HG02884 (cell line): ENCODE results near the gene NANOS2.
A peak's percentile ranks its signal among the peaks of the same experiment; 100 is the strongest.
"Not testable (repeated sequence)": the region's sequence is repeated elsewhere in the genome, so short reads cannot be mapped to it uniquely, and the experiment has no call there.

Experiments used
- ATAC-seq: cut with Tn5 transposase; IDR thresholded peaks from one replicate; pipeline ENCODE4 v1.9.1; 2021; ENCODE audit warnings: mild to moderate bottlenecking, moderate library complexity; ENCODE audit not compliant: unreplicated experiment

Gene NANOS2

GRCh38 chr19:45895983-45896599 is 18.5 kb downstream of the NANOS2 start:
- not testable (repeated sequence) for ATAC-seq

GRCh38 chr19:45895519-45895972 is 19.0 kb downstream of the NANOS2 start:
- no peak for ATAC-seq

- no peak for ATAC-seq
Observed at GRCh38 chr19:45890877-45891276, 23.7 kb downstream of the NANOS2 start.

- no peak for ATAC-seq
Observed at GRCh38 chr19:45889210-45889885, 25.2 kb downstream of the NANOS2 start.

GRCh38 chr19:45887200-45887710 is 27.3 kb downstream of the NANOS2 start:
- no peak for ATAC-seq

- ATAC-seq: peak; percentile 48
Observed at GRCh38 chr19:45886427-45887199, 28.0 kb downstream of the NANOS2 start.

GRCh38 chr19:45885556-45886426 is 28.8 kb downstream of the NANOS2 start, which contains the start of gene IRF2BP1:
Gene IRF2BP1 (minus strand): TSS chr19:45886141. CDS start chr19:45885774, 367 bp downstream.
- ATAC-seq: peak; percentile 42

GRCh38 chr19:45884682-45885555 is 29.7 kb downstream of the NANOS2 start:
- peak; percentile 3 for ATAC-seq

- no peak for ATAC-seq
Observed at GRCh38 chr19:45883881-45884681, 30.5 kb downstream of the NANOS2 start.

GRCh38 chr19:45883586-45883880 is 31.0 kb downstream of the NANOS2 start:
- no peak for ATAC-seq

- no peak for ATAC-seq
Observed at GRCh38 chr19:45882652-45883585, 31.7 kb downstream of the NANOS2 start.

GRCh38 chr19:45881909-45882528 is 32.6 kb downstream of the NANOS2 start:
- ATAC-seq: no peak

GRCh38 chr19:45881082-45881908 is 33.3 kb downstream of the NANOS2 start:
- no peak for ATAC-seq

- no peak for ATAC-seq
Observed at GRCh38 chr19:45879971-45880370, 34.6 kb downstream of the NANOS2 start.

GRCh38 chr19:45879055-45879454 is 35.5 kb downstream of the NANOS2 start:
- no peak for ATAC-seq

GRCh38 chr19:45878043-45878794 is 36.4 kb downstream of the NANOS2 start:
- ATAC-seq: no peak
